ENCODE data around the gene HOXB7.
A peak's percentile ranks its signal among the peaks of the same experiment; 100 is the strongest.

The HOXB7 gene

GRCh38 chr17:48606892-48607614 is 3.8 kb downstream of the HOXB7 start:
- no peak for DNase-seq

GRCh38 chr17:48605991-48606891 is 4.6 kb downstream of the HOXB7 start:
- no peak for DNase-seq

DNA sequence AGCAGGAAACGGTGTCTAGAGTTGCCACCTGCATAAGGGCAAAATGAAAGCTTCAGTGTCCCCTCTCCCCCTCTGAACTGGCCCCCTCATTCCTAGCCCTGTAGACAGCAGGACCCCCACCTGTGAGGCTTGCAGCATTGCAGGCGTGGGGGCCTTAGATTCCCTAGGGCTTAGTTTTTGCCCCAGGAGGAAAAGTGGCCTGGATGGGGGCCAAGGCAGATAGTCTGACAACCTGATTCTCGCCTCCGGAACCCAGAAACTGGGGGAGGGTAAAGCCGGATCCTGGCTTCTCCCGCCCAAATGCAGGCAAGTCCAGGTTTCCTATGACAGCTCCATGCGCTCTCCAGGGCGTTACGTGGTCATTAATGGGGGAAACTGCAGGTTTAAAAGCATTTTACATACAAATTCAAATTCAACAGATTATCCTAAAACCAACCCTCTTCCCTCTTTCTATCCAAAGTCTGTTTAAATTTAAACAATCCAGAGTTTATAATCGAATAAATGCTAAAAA is 5.4 kb downstream of the HOXB7 start:
- no peak for DNase-seq

DNA sequence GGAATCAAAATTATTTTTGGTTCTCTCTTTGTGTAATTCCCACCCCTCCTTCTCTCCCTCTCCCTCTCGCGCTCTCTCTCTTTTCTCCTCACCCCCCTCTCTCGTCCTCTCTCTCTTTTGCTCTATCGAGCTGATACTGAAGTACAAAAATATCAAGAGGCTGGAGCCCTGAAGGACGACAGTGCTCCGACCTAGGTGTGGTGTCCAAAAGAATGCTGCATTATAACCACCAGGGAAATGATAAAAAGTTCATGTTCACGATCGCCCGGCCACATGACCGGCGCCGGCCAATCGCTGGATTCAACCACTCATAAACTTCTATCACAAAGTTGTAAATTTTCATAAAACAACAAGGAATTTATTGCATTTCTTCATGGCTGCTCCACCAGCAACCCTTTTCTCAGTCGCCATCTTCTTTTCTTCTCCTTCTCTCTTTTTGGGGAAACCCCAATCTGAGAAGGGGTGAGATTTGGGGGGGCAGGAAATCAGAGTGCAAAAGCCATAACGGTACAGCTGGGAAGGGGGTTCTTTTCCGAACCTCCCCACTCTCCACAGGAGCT is 6.0 kb downstream of the HOXB7 start, which contains the start of gene HOXB6:
Gene HOXB6 (minus strand): TSS at position 217 of the 560 bp plus-strand sequence. CDS start 6,836 bp downstream, outside the sequence.
- no peak for DNase-seq

- no peak for DNase-seq
Measured at GRCh38 chr17:48603959-48604769, 6.7 kb downstream of the HOXB7 start.

- no peak for DNase-seq
Measured at GRCh38 chr17:48601539-48602425, 9.0 kb downstream of the HOXB7 start.

GRCh38 chr17:48601207-48601538 is 9.6 kb downstream of the HOXB7 start:
- no peak for DNase-seq

- no peak for DNase-seq
Measured at GRCh38 chr17:48600244-48601098, 10.3 kb downstream of the HOXB7 start.

- DNase-seq: no peak
Measured at GRCh38 chr17:48599354-48599753, 11.5 kb downstream of the HOXB7 start.

- no peak for DNase-seq
Measured at GRCh38 chr17:48598736-48599135, 12.1 kb downstream of the HOXB7 start.

DNA sequence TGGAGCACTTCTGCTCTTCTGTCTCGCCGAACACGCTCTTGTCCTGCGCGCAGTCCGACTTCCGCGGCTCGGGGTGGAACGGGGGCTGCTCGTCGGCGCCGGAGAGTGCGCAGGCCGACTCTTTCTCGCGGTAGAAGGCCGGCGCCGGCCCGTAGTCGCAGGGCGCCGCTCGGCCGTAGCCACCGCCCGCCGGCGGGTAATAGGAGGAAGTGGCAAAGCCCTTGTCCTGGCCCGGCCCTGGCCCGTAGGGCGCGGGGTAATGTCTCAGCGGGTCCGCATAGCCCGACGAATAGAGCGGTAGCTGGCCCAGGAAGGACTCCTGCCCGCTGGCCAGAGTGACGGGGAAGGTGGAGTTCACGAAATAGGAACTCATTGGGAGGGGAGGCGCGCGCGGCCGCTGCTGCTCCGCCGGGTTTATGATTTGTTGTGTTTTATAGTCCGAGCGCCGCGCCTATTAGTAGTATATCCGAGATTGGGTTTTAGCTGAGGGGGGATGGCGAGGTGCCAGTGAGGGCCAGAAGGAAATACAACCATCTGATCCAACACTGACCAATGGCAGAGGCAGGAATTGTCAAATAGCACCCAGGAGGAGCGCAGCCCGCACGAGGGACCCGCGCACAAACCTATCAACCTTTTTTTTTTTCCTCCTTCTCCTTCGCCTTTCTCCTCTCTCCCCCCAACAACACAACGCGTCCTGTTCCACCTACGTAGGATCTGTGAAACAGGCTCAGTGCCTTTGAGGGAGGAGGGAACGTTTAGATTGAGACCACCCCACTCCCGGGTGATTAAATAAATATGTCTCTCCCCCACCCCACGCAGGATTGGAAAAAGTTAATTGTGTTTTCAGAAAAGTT is 12.8 kb downstream of the HOXB7 start:
- peak; percentile 16 for DNase-seq

GRCh38 chr17:48597528-48597777 is 13.4 kb downstream of the HOXB7 start:
- no peak for DNase-seq

GRCh38 chr17:48596735-48597527 is 13.9 kb downstream of the HOXB7 start:
- DNase-seq: no peak

DNA sequence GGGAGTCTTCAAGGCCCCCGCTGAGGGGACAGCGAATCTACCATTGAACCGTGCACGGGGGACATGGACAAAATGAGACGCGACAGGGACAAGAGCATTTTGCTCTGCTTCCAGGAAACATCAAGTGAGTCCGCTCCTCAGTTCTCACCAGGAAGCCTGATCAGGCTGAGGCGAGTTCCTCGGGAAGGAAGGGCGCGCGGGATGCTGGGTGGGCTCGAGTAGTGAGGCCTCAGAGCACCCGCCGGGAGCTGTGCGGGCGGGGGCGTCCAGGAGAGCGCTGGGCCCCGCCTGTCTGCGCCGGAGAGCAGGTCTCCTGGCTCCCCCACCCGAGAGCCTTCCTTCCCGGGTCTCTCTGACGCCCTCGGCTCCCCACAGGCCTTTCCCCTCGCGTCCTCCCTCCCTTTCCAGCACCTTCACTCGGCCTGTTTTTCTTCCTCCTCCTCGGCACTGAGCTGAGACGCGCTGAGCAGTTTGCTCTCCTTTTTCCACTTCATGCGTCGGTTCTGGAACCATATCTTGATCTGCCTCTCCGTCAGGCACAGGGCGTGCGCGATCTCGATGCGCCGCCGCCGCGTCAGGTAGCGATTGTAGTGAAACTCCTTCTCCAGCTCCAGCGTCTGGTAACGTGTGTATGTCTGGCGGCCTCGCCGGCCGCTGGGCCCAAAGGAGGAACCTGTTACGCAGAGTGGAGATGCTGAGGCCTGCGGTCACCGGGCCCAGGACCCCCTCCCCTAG is 14.7 kb downstream of the HOXB7 start:
- peak; percentile 20 for DNase-seq

DNA sequence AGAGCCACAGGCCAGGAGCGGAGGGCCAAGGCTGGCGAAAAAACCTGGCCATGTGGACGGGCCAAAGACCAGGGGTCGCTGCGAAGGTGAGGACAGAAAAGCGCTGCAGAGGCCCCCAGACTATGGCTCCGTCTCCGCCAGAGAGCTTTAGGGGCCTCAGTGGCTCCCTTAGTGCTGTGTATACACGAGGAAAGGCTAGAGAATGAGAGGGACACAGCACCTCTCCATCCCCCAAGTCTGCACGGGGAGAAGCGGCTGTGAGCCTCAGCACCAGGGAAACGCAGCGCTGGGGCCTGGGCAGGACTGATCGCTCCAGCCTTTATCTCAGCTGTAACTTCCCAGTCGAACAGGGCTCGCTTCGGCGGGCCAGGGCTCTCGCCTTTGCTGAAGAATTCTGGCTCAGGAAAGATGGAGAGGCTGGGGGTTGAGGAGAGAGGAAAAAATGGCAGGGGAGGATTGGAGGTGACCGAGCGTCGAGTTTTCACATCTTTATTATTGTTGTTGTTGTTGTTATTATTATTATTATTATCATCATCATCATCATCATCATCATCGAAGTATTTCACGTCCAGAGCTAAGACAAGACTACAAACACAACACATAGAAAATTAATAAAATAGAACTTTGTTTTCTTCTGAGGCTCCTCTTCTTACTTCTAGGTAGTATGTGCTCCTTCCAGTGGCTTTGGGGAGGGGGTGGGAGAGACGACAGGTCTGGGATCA is 15.4 kb downstream of the HOXB7 start:
- no peak for DNase-seq

GRCh38 chr17:48594538-48595277 is 16.1 kb downstream of the HOXB7 start:
- DNase-seq: no peak
